ENCODE results near the gene P2RY6.

The P2RY6 gene

GRCh38 chr11:73318501-73319011 is 46.4 kb downstream of the P2RY6 start:
- DNase-seq (no peak), ATAC-seq (no peak)
- no peaks in the 10 kb centered on the region for H3K9me3 Mint-ChIP-seq
- H3K4me3 Mint-ChIP-seq: no peak overlapping the region
- H3K27ac Mint-ChIP-seq: peak overlapping the region in 1 of 2 donors; percentile 57
- peaks cover 23% of the 10 kb centered on the region for H3K4me1 Mint-ChIP-seq
- no peaks in the 10 kb centered on the region for H3K27me3 Mint-ChIP-seq

- Mint-ChIP-seq H3K27ac (no peak overlapping the region), H3K27me3 (no peaks in the 10 kb centered on the region), H3K9me3 (no peaks in the 10 kb centered on the region), H3K4me3 (no peak overlapping the region), H3K4me1 (peaks cover 12% of the 10 kb centered on the region)
- no peak for ATAC-seq
- DNase-seq: no peak
Observed at GRCh38 chr11:73320763-73321603, 48.8 kb downstream of the P2RY6 start.

GRCh38 chr11:73321604-73322381 is 49.7 kb downstream of the P2RY6 start:
- Mint-ChIP-seq H3K27ac (peak overlapping the region in 1 of 2 donors; percentile 10), H3K4me1 (peaks cover 12% of the 10 kb centered on the region), H3K9me3 (no peaks in the 10 kb centered on the region), H3K4me3 (no peak overlapping the region), H3K27me3 (no peaks in the 10 kb centered on the region)
- ATAC-seq (no peak), DNase-seq (no peak)

GRCh38 chr11:73322382-73323306 is 50.5 kb downstream of the P2RY6 start:
- H3K27ac Mint-ChIP-seq: peak overlapping the region in 1 of 2 donors; percentile 9
- H3K4me1 Mint-ChIP-seq: peaks cover 12% of the 10 kb centered on the region
- no peaks in the 10 kb centered on the region for H3K27me3 Mint-ChIP-seq
- DNase-seq (no peak), ATAC-seq (no peak)
- H3K4me3 Mint-ChIP-seq: no peak overlapping the region
- H3K9me3 Mint-ChIP-seq: no peaks in the 10 kb centered on the region

- DNase-seq (no peak), ATAC-seq (no peak)
Observed at GRCh38 chr11:73323464-73323863, 51.3 kb downstream of the P2RY6 start.

GRCh38 chr11:73324116-73324515 is 52.0 kb downstream of the P2RY6 start:
- peaks cover 12% of the 10 kb centered on the region for H3K4me1 Mint-ChIP-seq
- no peaks in the 10 kb centered on the region for H3K27me3 Mint-ChIP-seq
- H3K9me3 Mint-ChIP-seq: no peaks in the 10 kb centered on the region
- no peak for ATAC-seq
- no peak overlapping the region for H3K4me3 Mint-ChIP-seq
- H3K27ac Mint-ChIP-seq: no peak overlapping the region
- no peak for DNase-seq

More at GRCh38 chr11:73323464-73323863, 51.3 kb downstream of the P2RY6 start:
- H3K4me3 Mint-ChIP-seq: no peak overlapping the region
- H3K9me3 Mint-ChIP-seq: no peaks in the 10 kb centered on the region
- H3K27me3 Mint-ChIP-seq: no peaks in the 10 kb centered on the region
- no peak overlapping the region for H3K27ac Mint-ChIP-seq
- H3K4me1 Mint-ChIP-seq: peaks cover 12% of the 10 kb centered on the region

- DNase-seq (no peak), ATAC-seq (no peak)
- peaks cover 12% of the 10 kb centered on the region for H3K4me1 Mint-ChIP-seq
- no peaks in the 10 kb centered on the region for H3K27me3 Mint-ChIP-seq
- no peaks in the 10 kb centered on the region for H3K9me3 Mint-ChIP-seq
- H3K4me3 Mint-ChIP-seq: no peak overlapping the region
- H3K27ac Mint-ChIP-seq: no peak overlapping the region
Observed at GRCh38 chr11:73324665-73325035, 52.5 kb downstream of the P2RY6 start.

GRCh38 chr11:73325036-73325981 is 53.2 kb downstream of the P2RY6 start:
- ATAC-seq (no peak), DNase-seq (no peak)
- no peak overlapping the region for H3K27ac Mint-ChIP-seq
- no peaks in the 10 kb centered on the region for H3K27me3 Mint-ChIP-seq
- H3K4me3 Mint-ChIP-seq: no peak overlapping the region
- no peaks in the 10 kb centered on the region for H3K9me3 Mint-ChIP-seq
- peaks cover 12% of the 10 kb centered on the region for H3K4me1 Mint-ChIP-seq

- Mint-ChIP-seq H3K27ac (no peak overlapping the region), H3K27me3 (no peaks in the 10 kb centered on the region), H3K4me3 (no peak overlapping the region), H3K9me3 (no peaks in the 10 kb centered on the region), H3K4me1 (peaks cover 3% of the 10 kb centered on the region)
- ATAC-seq (peak; percentile 79), DNase-seq (no peak)
Observed at GRCh38 chr11:73326929-73327811, 55.0 kb downstream of the P2RY6 start.

GRCh38 chr11:73327812-73328364 is 55.8 kb downstream of the P2RY6 start:
- Mint-ChIP-seq H3K4me3 (no peak overlapping the region), H3K27ac (no peak overlapping the region)
- no peak for ATAC-seq

GRCh38 chr11:73330569-73331093 is 58.5 kb downstream of the P2RY6 start:
- no peak for DNase-seq
- Mint-ChIP-seq H3K4me1 (no peaks in the 10 kb centered on the region), H3K27ac (no peak overlapping the region), H3K4me3 (no peak overlapping the region), H3K27me3 (peaks cover 9% of the 10 kb centered on the region), H3K9me3 (no peaks in the 10 kb centered on the region)
- no peak for ATAC-seq

More at GRCh38 chr11:73327812-73328364, 55.8 kb downstream of the P2RY6 start:
- no peak for DNase-seq
- no peaks in the 10 kb centered on the region for H3K4me1 Mint-ChIP-seq
- H3K27me3 Mint-ChIP-seq: no peaks in the 10 kb centered on the region
- no peaks in the 10 kb centered on the region for H3K9me3 Mint-ChIP-seq

GRCh38 chr11:73331138-73331916 is 59.2 kb downstream of the P2RY6 start:
- Mint-ChIP-seq H3K27ac (no peak overlapping the region), H3K4me3 (no peak overlapping the region), H3K27me3 (peaks cover 16% of the 10 kb centered on the region), H3K4me1 (no peaks in the 10 kb centered on the region), H3K9me3 (no peaks in the 10 kb centered on the region)
- ATAC-seq (no peak), DNase-seq (no peak)

Data from stimulated activated naive CD8-positive, alpha-beta T cell treated with anti-CD3 and anti-CD28 coated beads, Interleukin-15, amount 100 ng/mL, for 72 hours (primary cell).